H9 (cell line): ENCODE measurements around the gene RMND5A. TPM values are rescaled to one million over a fixed set of nuclear protein-coding genes. Genes with fewer than 3 reads are reported as not detected.

ENCODE experiments used
- DNase-seq: peaks from one replicate; pipeline ENCODE4 v3.0.0-alpha.2; 2017
- H2AFZ ChIP-seq: one replicate; pipeline ENCODE4 v1.6.1; 2013; ENCODE audit warnings: mild to moderate bottlenecking, low read length, control low read depth, moderate library complexity
- H2AK5ac ChIP-seq: 2 replicates; pipeline ENCODE4 v1.6.1; 2013; ENCODE audit warnings: low read length, control low read depth, mixed read lengths; ENCODE audit not compliant: insufficient read length
- H2BK120ac ChIP-seq: one replicate; pipeline ENCODE4 v1.6.1; 2013; ENCODE audit warnings: low read depth, mild to moderate bottlenecking, low read length, control low read depth, inconsistent platforms; ENCODE audit not compliant: poor library complexity, severe bottlenecking
- H2BK12ac ChIP-seq: 2 replicates; pipeline ENCODE4 v1.6.1; 2013; ENCODE audit warnings: low read length, control low read depth, mixed read lengths, low read depth; ENCODE audit not compliant: insufficient read length
- H2BK15ac ChIP-seq: 2 replicates; pipeline ENCODE4 v1.6.1; 2013; ENCODE audit warnings: low read depth, low read length, control low read depth
- H2BK20ac ChIP-seq: one replicate; pipeline ENCODE4 v1.6.1; 2013; ENCODE audit warnings: low read depth, mild to moderate bottlenecking, low read length, control low read depth, inconsistent platforms; ENCODE audit not compliant: poor library complexity, severe bottlenecking
- H2BK5ac ChIP-seq: 2 replicates; pipeline ENCODE4 v1.6.1; 2013; ENCODE audit warnings: low read length, control low read depth, mixed read lengths; ENCODE audit not compliant: insufficient read length
- H3K14ac ChIP-seq: 2 replicates; pipeline ENCODE4 v1.6.1; 2013; ENCODE audit warnings: low read length, control low read depth; ENCODE audit not compliant: insufficient read depth
- H3K18ac ChIP-seq: 2 replicates; pipeline ENCODE4 v1.6.1; 2013; ENCODE audit warnings: low read depth, mild to moderate bottlenecking, mixed read lengths, low read length, control low read depth; ENCODE audit not compliant: insufficient read length
- H3K23ac ChIP-seq: 2 replicates; pipeline ENCODE4 v1.6.1; 2013; ENCODE audit warnings: low read length, control low read depth, mixed read lengths, low read depth; ENCODE audit not compliant: insufficient read length
- H3K23me2 ChIP-seq: 2 replicates; pipeline ENCODE4 v1.6.1; 2013; ENCODE audit warnings: low read depth, mild to moderate bottlenecking, mixed read lengths, low read length, control low read depth; ENCODE audit not compliant: insufficient read length, poor library complexity, severe bottlenecking
- H3K27ac ChIP-seq: 2 replicates; pipeline ENCODE4 v1.5.1; 2013; ENCODE audit warnings: low read length, control low read depth, mixed read lengths, low read depth; ENCODE audit not compliant: insufficient read length
- H3K27me3 ChIP-seq: 2 replicates; pipeline ENCODE4 v1.6.1; 2013; ENCODE audit warnings: low read length, control low read depth, inconsistent platforms; ENCODE audit not compliant: insufficient read depth
- H3K4ac ChIP-seq: 2 replicates; pipeline ENCODE4 v1.6.1; 2013; ENCODE audit warnings: low read depth, mild to moderate bottlenecking, control low read depth, inconsistent platforms, low read length, moderate library complexity
- H3K4me1 ChIP-seq: 2 replicates; pipeline ENCODE4 v1.6.1; 2013; ENCODE audit warnings: low read length, control low read depth, inconsistent platforms; ENCODE audit not compliant: insufficient read depth
- H3K4me2 ChIP-seq: 2 replicates; pipeline ENCODE4 v1.6.1; 2013; ENCODE audit warnings: low read length, control low read depth, mixed read lengths; ENCODE audit not compliant: insufficient read length, insufficient read depth
- H3K56ac ChIP-seq: 2 replicates; pipeline ENCODE4 v1.6.1; 2013; ENCODE audit warnings: low read depth, mild to moderate bottlenecking, mixed read lengths, low read length, control low read depth; ENCODE audit not compliant: insufficient read length
- H3K79me1 ChIP-seq: 2 replicates; pipeline ENCODE4 v1.6.1; 2013; ENCODE audit warnings: low read depth, mild to moderate bottlenecking, moderate library complexity, low read length, control low read depth, inconsistent platforms; ENCODE audit not compliant: insufficient read depth, poor library complexity, severe bottlenecking
- H3K79me2 ChIP-seq: 2 replicates; pipeline ENCODE4 v1.6.1; 2013; ENCODE audit warnings: low read length, control low read depth, inconsistent platforms; ENCODE audit not compliant: insufficient read depth
- H3K9ac ChIP-seq: 2 replicates; pipeline ENCODE4 v1.6.1; 2013; ENCODE audit warnings: low read length, control low read depth, mixed read lengths; ENCODE audit not compliant: insufficient read length; ENCODE audit errors: extremely low read depth
- H3K9me3 ChIP-seq: one replicate; pipeline ENCODE4 v1.6.1; 2013; ENCODE audit warnings: low read depth, low read length, inconsistent platforms; ENCODE audit not compliant: control insufficient read depth
- H3T11ph ChIP-seq: one replicate; pipeline ENCODE4 v1.6.1; 2013; ENCODE audit warnings: mild to moderate bottlenecking, low read length, control low read depth, inconsistent platforms
- H4K20me1 ChIP-seq: one replicate; pipeline ENCODE4 v1.6.1; 2013; ENCODE audit not compliant: control insufficient read depth, insufficient read length, insufficient read depth
- H4K5ac ChIP-seq: 2 replicates; pipeline ENCODE4 v1.6.1; 2013; ENCODE audit warnings: low read depth, mild to moderate bottlenecking, mixed read lengths, low read length, control low read depth; ENCODE audit not compliant: insufficient read length
- H4K8ac ChIP-seq: replicated peaks from 2 replicates; pipeline ENCODE4 v1.6.1; 2013; ENCODE audit warnings: low read length, control low read depth, mixed read lengths, low read depth; ENCODE audit not compliant: insufficient read length
- H4K91ac ChIP-seq: 2 replicates; pipeline ENCODE4 v1.6.1; 2013; ENCODE audit warnings: low read depth, mild to moderate bottlenecking, moderate library complexity, mixed read lengths, low read length, control low read depth; ENCODE audit not compliant: insufficient read length
- H3K27ac Mint-ChIP-seq, 3 experiments: 2 replicates in 2 of 3; 3 replicates in 1 of 3; pipeline ENCODE4 v1.8.0; 2020 to 2021; ENCODE audit warnings: mixed read lengths in 3 of 3, mild to moderate bottlenecking in 1 of 3, moderate library complexity in 1 of 3
- H3K27me3 Mint-ChIP-seq: 2 replicates; pipeline ENCODE4 v1.8.0; 2021; ENCODE audit warnings: low read depth, mild to moderate bottlenecking, moderate library complexity, mixed read lengths
- H3K36me3 Mint-ChIP-seq, 3 experiments: 2 replicates in 2 of 3; 3 replicates in 1 of 3; pipeline ENCODE4 v1.8.0; 2020 to 2021; ENCODE audit warnings: low read depth in 3 of 3, mixed read lengths in 3 of 3; ENCODE audit not compliant: insufficient read depth in 1 of 3
- H3K4me1 Mint-ChIP-seq, 2 experiments: 2 replicates each; pipeline ENCODE4 v1.8.0; 2020; ENCODE audit warnings: mixed read lengths in 2 of 2
- H3K4me3 Mint-ChIP-seq, 2 experiments: 2 replicates in 1 of 2; 3 replicates in 1 of 2; pipeline ENCODE4 v1.8.0; 2020 to 2021; ENCODE audit warnings: mild to moderate bottlenecking in 2 of 2, mixed read lengths in 2 of 2, moderate library complexity in 1 of 2
- H3K9me3 Mint-ChIP-seq, 2 experiments: 2 replicates in 1 of 2; 3 replicates in 1 of 2; pipeline ENCODE4 v1.8.0; 2020; ENCODE audit warnings: mild to moderate bottlenecking in 2 of 2, mixed read lengths in 2 of 2, moderate library complexity in 1 of 2
- CTCF ChIP-seq: fragments of 200-600 bp; sonication (generic); conservative IDR thresholded peaks from 3 replicates; pipeline ENCODE4 v1.8.0; 2021; ENCODE audit warnings: antibody characterized with exemption, mild to moderate bottlenecking
- WGBS: extraction: QIAGEN DNeasy Blood & Tissue Kit; methylation state at CpG from one replicate; pipeline ENCODE4 v1.1.7; 2013; ENCODE audit warnings: missing lambda C conversion rate, low lambda C conversion rate, mixed read lengths; ENCODE audit not compliant: insufficient read length; ENCODE audit errors: extremely low coverage; 5-methylcytosine and 5-hydroxymethylcytosine counted together
- total RNA-seq: library from RNA; stranded (reverse); gene quantifications from 2 replicates; pipeline ENCODE4 v1.2.1, GENCODE V29; 2021

Gene RMND5A
- total RNA-seq, 1 experiment from 2014 or later = 48.8 TPM

- no peak overlapping the region for H3K23ac ChIP-seq
- H4K5ac ChIP-seq = no peak overlapping the region
- TF ChIP-seq CTCF = no peak
- no peak overlapping the region for H3K27ac Mint-ChIP-seq
- H2BK20ac ChIP-seq = no peak overlapping the region
- H2AK5ac ChIP-seq = no peak overlapping the region
- no peak overlapping the region for H2BK15ac ChIP-seq
- H3K27me3 Mint-ChIP-seq = no peaks in the 10 kb centered on the region
- no peak for DNase-seq
- H2BK12ac ChIP-seq = no peak overlapping the region
- H2BK5ac ChIP-seq = no peak overlapping the region
- no peaks in the 10 kb centered on the region for H3K23me2 ChIP-seq
- WGBS = no CpG with 5 or more reads among the region's 1 CpG
- no peak overlapping the region for H3K56ac ChIP-seq
- no peaks in the 10 kb centered on the region for H3K9me3 Mint-ChIP-seq
- H2AFZ ChIP-seq = no peak overlapping the region
- no peak overlapping the region for H2BK120ac ChIP-seq
- no peak overlapping the region for H3K4me2 ChIP-seq
- H3K4ac ChIP-seq = no peak overlapping the region
- H3K27me3 ChIP-seq = no peaks in the 10 kb centered on the region
- H4K20me1 ChIP-seq = no peaks in the 10 kb centered on the region
- H3K79me1 ChIP-seq = peaks cover 8% of the 10 kb centered on the region
- no peak overlapping the region for H3T11ph ChIP-seq
- no peak overlapping the region for H3K14ac ChIP-seq
- H3K18ac ChIP-seq = no peak overlapping the region
- H4K91ac ChIP-seq = no peak overlapping the region
- no peak overlapping the region for H3K4me3 Mint-ChIP-seq
- H3K4me1 Mint-ChIP-seq = peaks cover 5 to 7% of the 10 kb centered on the region in 2 experiments
- no peaks in the 10 kb centered on the region for H3K4me1 ChIP-seq
- H3K27ac ChIP-seq = no peak overlapping the region
- peaks cover 10 to 42% (median 41%) of the 10 kb centered on the region in 3 experiments for H3K36me3 Mint-ChIP-seq
- no peak overlapping the region for H4K8ac ChIP-seq
- no peak overlapping the region for H3K9ac ChIP-seq
- no peaks in the 10 kb centered on the region for H3K9me3 ChIP-seq
- no peaks in the 10 kb centered on the region for H3K79me2 ChIP-seq
Measured at GRCh38 chr2:86765310-86765695, 45.2 kb downstream of the RMND5A start.
